K562 treated with DMSO at 1 percent for 4 hours (cell line): ENCODE measurements around the gene MICALL1. TPM values are rescaled to one million over a fixed set of nuclear protein-coding genes. Genes with fewer than 3 reads are reported as not detected.

Experiments used
- total RNA-seq: library from RNA; unstranded; fragments of 300-600 nt; gene quantifications from 2 replicates; pipeline ENCODE4 v1.2.3, GENCODE V29; 2022; ENCODE audit not compliant: insufficient read depth

The MICALL1 gene, protein sequence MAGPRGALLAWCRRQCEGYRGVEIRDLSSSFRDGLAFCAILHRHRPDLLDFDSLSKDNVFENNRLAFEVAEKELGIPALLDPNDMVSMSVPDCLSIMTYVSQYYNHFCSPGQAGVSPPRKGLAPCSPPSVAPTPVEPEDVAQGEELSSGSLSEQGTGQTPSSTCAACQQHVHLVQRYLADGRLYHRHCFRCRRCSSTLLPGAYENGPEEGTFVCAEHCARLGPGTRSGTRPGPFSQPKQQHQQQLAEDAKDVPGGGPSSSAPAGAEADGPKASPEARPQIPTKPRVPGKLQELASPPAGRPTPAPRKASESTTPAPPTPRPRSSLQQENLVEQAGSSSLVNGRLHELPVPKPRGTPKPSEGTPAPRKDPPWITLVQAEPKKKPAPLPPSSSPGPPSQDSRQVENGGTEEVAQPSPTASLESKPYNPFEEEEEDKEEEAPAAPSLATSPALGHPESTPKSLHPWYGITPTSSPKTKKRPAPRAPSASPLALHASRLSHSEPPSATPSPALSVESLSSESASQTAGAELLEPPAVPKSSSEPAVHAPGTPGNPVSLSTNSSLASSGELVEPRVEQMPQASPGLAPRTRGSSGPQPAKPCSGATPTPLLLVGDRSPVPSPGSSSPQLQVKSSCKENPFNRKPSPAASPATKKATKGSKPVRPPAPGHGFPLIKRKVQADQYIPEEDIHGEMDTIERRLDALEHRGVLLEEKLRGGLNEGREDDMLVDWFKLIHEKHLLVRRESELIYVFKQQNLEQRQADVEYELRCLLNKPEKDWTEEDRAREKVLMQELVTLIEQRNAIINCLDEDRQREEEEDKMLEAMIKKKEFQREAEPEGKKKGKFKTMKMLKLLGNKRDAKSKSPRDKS
- 27.1 and 30.8 TPM in 2 replicates for total RNA-seq

DNA sequence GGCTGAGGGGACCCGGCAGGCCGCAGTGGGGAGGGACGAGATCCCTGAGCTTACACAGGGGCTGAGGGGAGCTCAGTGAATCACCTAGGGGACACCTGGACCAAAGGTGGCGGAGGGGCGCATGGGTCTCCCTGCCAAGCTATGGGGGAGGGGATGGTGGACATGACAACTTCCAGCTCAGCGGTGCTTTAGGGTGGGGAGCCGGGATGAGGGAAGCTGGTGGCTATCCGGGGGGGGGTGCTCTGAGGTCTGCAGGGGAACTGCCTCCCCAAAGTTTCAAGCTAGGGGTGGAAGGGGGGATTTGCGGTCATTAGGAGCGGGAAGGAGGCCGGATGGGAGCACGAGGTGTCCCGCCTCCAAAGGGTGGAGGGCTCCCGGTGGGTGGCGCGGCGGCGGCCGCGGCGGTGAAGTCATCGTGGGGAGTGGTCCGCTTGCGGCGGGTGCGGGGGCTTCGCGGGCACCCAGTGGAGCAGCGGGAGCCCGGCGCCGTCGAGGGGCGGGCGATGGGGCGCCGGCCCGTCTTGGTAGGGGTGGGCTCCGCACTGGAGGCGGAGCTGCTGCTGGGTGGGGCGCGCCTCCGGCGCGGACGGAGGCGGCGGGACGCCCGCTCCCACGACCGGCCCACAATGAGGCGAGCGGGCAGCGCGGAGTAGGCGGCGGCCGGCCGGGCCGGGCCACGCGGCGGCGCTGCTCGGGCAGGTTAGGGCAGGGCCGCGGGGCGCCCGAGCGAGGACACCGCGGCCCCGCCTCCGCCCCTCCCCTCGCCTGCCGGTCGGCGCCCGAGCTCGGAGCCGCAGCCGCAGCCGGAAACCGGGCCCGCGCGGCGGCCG lies at the start of gene MICALL1:
MICALL1 (plus strand) TSS at position 764 of the 830 bp plus-strand sequence. CDS start 126 bp downstream, outside the sequence.

DNA sequence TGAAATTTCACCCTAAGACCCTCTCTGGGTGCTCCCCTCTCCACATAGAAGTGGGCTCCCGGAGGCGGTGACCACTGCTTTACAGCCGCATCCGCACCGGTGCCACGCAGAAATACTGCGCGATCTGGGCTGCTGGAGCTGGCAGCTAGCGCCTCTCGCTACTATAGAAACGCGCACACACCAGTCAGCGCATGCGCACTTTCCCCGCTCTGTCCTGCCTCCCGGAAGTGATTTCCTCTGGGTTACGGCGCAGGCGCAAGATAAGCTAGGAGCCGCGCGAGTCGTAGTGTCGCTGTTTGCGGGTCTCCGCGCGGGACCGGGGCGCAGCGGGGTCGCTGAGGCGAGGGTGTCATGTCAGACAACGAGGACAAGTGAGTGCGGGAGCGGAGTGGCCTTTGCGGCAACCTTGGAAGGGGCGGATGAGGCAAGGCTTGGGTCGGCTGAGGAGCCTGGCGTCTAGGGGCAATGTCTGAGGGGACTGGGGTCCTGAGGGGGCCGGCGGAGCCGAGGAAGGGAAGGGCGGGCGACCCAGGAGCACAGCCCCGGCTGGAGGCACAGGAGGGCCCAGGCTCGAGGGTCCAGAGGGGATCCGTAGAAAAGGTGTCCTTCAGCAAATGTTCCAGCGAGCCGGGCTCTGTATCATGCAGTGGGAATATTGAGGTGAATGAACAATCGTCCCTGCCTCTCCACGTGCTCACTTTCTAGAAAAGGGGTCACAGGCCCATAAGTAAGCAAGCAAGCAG lies 47.5 kb downstream of the MICALL1 start, which contains the start of the genes C22orf23 and POLR2F:
C22orf23 (minus strand) TSS at position 165 of the 743 bp plus-strand sequence. CDS start 452 bp downstream, outside the sequence.
POLR2F (plus strand) TSS at position 263 of the 743 bp plus-strand sequence; CDS start at position 352, 89 bp downstream.

DNA sequence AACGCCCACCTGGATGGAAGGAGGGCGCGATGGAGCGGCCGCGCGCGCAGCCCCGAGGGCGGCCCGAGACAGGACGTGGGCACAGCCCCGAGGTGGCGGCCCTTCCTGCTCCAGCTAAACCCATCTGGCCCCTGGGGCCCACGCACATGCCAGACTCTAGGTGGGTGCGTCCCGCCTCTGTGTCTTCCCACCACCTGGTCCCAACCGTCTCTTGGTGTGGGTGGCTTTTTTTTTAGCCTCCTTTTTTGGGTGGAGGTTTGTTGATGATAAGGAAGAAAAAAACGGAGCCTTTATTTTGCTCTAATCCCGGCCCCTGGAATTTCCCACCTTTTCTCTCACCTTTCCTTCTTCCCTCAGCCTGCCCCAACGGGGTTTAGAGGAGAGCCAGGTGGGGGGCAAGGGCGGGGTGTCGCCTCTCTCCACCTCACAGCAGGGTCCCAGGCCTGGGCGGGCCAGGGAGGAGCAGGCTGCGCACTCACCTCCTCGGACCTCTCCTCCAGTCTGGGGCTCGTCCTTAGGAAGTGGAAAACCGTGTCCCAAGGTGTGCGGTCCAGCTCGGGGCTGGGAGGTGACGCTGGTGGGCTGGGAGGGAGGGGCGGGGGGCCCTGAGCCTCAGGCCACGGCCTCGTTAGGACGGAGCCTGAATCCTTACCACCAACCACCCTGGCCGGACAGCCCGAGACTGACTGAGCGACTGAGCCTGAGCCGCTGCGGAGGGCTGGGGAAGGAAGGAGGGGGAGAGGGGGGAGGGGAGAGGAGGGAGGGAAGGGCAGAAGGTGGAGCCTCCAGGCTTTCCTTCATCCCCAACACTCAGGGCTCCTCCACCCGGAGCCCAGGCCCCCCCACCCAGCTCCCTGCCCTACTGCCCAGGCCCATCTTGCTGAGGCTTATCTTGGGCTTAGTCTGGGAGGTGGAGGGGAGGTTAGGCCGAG lies 78.0 kb downstream of the MICALL1 start, which contains the start of gene SOX10:
SOX10 (minus strand) TSS at position 696 of the 932 bp plus-strand sequence. CDS start 771 bp downstream, outside the sequence.

Other genes with a start within 250 kb of the MICALL1 start
- gene PDXP, start 247.6 kb upstream of the MICALL1 start, total RNA-seq: 56.4 and 62.4 TPM in 2 replicates
- gene LGALS1, start 230.7 kb upstream of the MICALL1 start, total RNA-seq: 1,252 and 1,444 TPM in 2 replicates
- 6.8 and 8.9 TPM in 2 replicates for gene NOL12, start 220.0 kb upstream of the MICALL1 start, total RNA-seq
- 11.4 and 13.4 TPM in 2 replicates for gene TRIOBP, start 209.2 kb upstream of the MICALL1 start, total RNA-seq
- gene GCAT, start 98.4 kb upstream of the MICALL1 start, total RNA-seq: 90.4 and 102 TPM in 2 replicates
- gene GALR3, start 82.9 kb upstream of the MICALL1 start, total RNA-seq: 0.88 and 1.4 TPM in 2 replicates
- gene ANKRD54, start 62.0 kb upstream of the MICALL1 start, total RNA-seq: 58.7 and 75.7 TPM in 2 replicates
- gene EIF3L, start 56.9 kb upstream of the MICALL1 start, total RNA-seq: 646 and 720 TPM in 2 replicates
- not detected in 2 replicates for gene C22orf23, start 47.3 kb downstream of the MICALL1 start, total RNA-seq
- 37.3 and 51.5 TPM in 2 replicates for gene POLR2F, start 47.4 kb downstream of the MICALL1 start, total RNA-seq
- not detected in 2 replicates for gene SOX10, start 78.3 kb downstream of the MICALL1 start, total RNA-seq
- gene PICK1, start 151.1 kb downstream of the MICALL1 start, total RNA-seq: 4.2 and 11.8 TPM in 2 replicates
- gene SLC16A8, start 177.9 kb downstream of the MICALL1 start, total RNA-seq: not detected in 2 replicates
- gene BAIAP2L2, start 204.4 kb downstream of the MICALL1 start, total RNA-seq: not detected in 2 replicates